ENCODE data around the gene PALM. TPM values are rescaled to one million over a fixed set of nuclear protein-coding genes. Genes with fewer than 3 reads are reported as not detected.

PALM gene
- total RNA-seq, 4 donors from 2014 or later = 42.8 to 119 (median 70.8) TPM

GRCh38 chr19:746956-747355, 38.2 kb downstream of the PALM start:
- Histone ChIP-seq H3K4me1 (peaks cover 0 to 4% (median 3%) of the 10 kb centered on the region in 4 donors), H3K27ac (replicated peaks in 1 of 4) (no peak overlapping the region), H3K4me3 (no peak overlapping the region), H3K9me3 (peaks cover 0 to 25% (median 23%) of the 10 kb centered on the region in 4 donors), H3K27me3 (peaks cover 0 to 38% (median 0%) of the 10 kb centered on the region in 4 donors), H3K36me3 (peaks cover 7 to 30% (median 26%) of the 10 kb centered on the region in 4 donors)
- WGBS = 100% methylated on average over 9 of the region's 22 CpGs
- DNase-seq (ENCODE audit: extremely low spot score) = no peak
- intact Hi-C loops (cut with DNase I) = no loop called here
- no peak for TF ChIP-seq POLR2A (IDR thresholded peaks at IDR 0.05; ENCODE audit: low read depth)
- TF ChIP-seq, protein P1, sequence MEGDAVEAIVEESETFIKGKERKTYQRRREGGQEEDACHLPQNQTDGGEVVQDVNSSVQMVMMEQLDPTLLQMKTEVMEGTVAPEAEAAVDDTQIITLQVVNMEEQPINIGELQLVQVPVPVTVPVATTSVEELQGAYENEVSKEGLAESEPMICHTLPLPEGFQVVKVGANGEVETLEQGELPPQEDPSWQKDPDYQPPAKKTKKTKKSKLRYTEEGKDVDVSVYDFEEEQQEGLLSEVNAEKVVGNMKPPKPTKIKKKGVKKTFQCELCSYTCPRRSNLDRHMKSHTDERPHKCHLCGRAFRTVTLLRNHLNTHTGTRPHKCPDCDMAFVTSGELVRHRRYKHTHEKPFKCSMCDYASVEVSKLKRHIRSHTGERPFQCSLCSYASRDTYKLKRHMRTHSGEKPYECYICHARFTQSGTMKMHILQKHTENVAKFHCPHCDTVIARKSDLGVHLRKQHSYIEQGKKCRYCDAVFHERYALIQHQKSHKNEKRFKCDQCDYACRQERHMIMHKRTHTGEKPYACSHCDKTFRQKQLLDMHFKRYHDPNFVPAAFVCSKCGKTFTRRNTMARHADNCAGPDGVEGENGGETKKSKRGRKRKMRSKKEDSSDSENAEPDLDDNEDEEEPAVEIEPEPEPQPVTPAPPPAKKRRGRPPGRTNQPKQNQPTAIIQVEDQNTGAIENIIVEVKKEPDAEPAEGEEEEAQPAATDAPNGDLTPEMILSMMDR (IDR thresholded peaks at IDR 0.05) = no peak
- TF ChIP-seq EP300 (IDR thresholded peaks at IDR 0.05) = no peak
- no peak for TF ChIP-seq POLR2AphosphoS5 (IDR thresholded peaks at IDR 0.05)

- intact Hi-C loops (cut with DNase I) = no loop called here
- no peak overlapping the region for H3K27ac ChIP-seq (replicated peaks in 1 of 4)
- peaks cover 0 to 4% (median 4%) of the 10 kb centered on the region in 4 donors for H3K4me1 ChIP-seq
- no peak overlapping the region for H3K4me3 ChIP-seq
- DNase-seq (ENCODE audit: extremely low spot score) = no peak
- peaks cover 0 to 25% (median 23%) of the 10 kb centered on the region in 4 donors for H3K9me3 ChIP-seq
- peaks cover 7 to 29% (median 25%) of the 10 kb centered on the region in 4 donors for H3K36me3 ChIP-seq
- TF ChIP-seq EP300 (IDR thresholded peaks at IDR 0.05) (no peak), POLR2AphosphoS5 (IDR thresholded peaks at IDR 0.05) (no peak), POLR2A (IDR thresholded peaks at IDR 0.05; ENCODE audit: low read depth) (no peak)
- TF ChIP-seq, protein P1 (IDR thresholded peaks at IDR 0.05) = no peak
- WGBS = 95% methylated on average over 16 of the region's 28 CpGs
- H3K27me3 ChIP-seq = peaks cover 0 to 42% (median 0%) of the 10 kb centered on the region in 4 donors
These were observed 38.9 kb downstream of the PALM start for GRCh38 chr19:747432-748273.

DNA sequence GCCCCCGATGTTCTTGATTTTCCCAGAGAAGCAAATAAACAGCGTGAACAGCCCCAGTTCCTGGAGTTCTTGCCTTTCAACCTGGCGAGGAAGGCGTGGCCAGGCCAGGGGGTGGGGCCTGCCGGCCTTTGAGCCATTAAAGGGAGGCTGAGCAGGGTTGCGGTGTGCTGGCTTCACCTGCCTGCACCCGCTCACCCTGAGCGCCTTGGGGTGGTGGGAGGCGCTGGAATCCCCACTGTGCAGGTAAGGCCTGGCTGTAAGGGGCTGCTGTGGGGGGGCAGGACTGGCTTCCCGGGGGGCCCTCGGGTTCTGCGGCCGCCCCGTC, 39.5 kb downstream of the PALM start:
- TF ChIP-seq POLR2A (IDR thresholded peaks at IDR 0.05; ENCODE audit: low read depth) = no peak
- no peak for TF ChIP-seq EP300 (IDR thresholded peaks at IDR 0.05)
- TF ChIP-seq, protein P1 (IDR thresholded peaks at IDR 0.05) = no peak
- TF ChIP-seq POLR2AphosphoS5 (IDR thresholded peaks at IDR 0.05) = no peak
- peaks cover 0 to 7% (median 4%) of the 10 kb centered on the region in 4 donors for H3K4me1 ChIP-seq
- H3K27ac ChIP-seq (replicated peaks in 1 of 4) = no peak overlapping the region
- H3K9me3 ChIP-seq = peaks cover 0 to 25% (median 23%) of the 10 kb centered on the region in 4 donors
- peaks cover 7 to 24% (median 23%) of the 10 kb centered on the region in 4 donors for H3K36me3 ChIP-seq
- intact Hi-C loops (cut with DNase I) = no loop called here
- WGBS = 85% methylated on average over 5 of the region's 14 CpGs
- DNase-seq (ENCODE audit: extremely low spot score) = no peak
- H3K4me3 ChIP-seq = no peak overlapping the region
- H3K27me3 ChIP-seq = peaks cover 0 to 42% (median 0%) of the 10 kb centered on the region in 4 donors

- peaks cover 0 to 7% (median 4%) of the 10 kb centered on the region in 4 donors for H3K4me1 ChIP-seq
- H3K27me3 ChIP-seq = peaks cover 0 to 46% (median 0%) of the 10 kb centered on the region in 4 donors
- TF ChIP-seq EP300 (IDR thresholded peaks at IDR 0.05) (no peak), POLR2A (IDR thresholded peaks at IDR 0.05; ENCODE audit: low read depth) (no peak), POLR2AphosphoS5 (IDR thresholded peaks at IDR 0.05) (no peak)
- TF ChIP-seq, protein P1 (IDR thresholded peaks at IDR 0.05) = no peak
- H3K27ac ChIP-seq (replicated peaks in 1 of 4) = no peak overlapping the region
- no peak overlapping the region for H3K4me3 ChIP-seq
- no peak for DNase-seq (ENCODE audit: extremely low spot score)
- intact Hi-C loops (cut with DNase I) = no loop called here
- WGBS = 70% methylated on average over 14 of the region's 14 CpGs
- peaks cover 7 to 22% (median 22%) of the 10 kb centered on the region in 4 donors for H3K36me3 ChIP-seq
- peaks cover 0 to 16% (median 13%) of the 10 kb centered on the region in 4 donors for H3K9me3 ChIP-seq
These were observed 41.1 kb downstream of the PALM start for GRCh38 chr19:749811-750210.
